Activated B cell treated with CpG ODN at 0.5 μM for 24 hours (primary cell): ENCODE results near the gene SEC61A2. TPM values are rescaled to one million over a fixed set of nuclear protein-coding genes. Genes with fewer than 3 reads are reported as not detected.

Experiments used
- ATAC-seq: fragments of 200-7000 bp; cut with Tn5 transposase; one replicate; pipeline ENCODE4 v1.10.0; 2021; ENCODE audit warnings: low read depth, mild to moderate bottlenecking, moderate library complexity
- CTCF ChIA-PET: fragments of 350-600 bp; sonication (Branson Sonifier 250); formaldehyde crosslinking; loops from one replicate; lab custom pipeline; 2021; ENCODE audit warnings: antibody characterized with exemption; lab: Charles Lee
- POLR2A ChIA-PET: fragments of 350-600 bp; sonication (Branson Sonifier 250); formaldehyde crosslinking; loops from one replicate; lab custom pipeline; 2021; ENCODE audit warnings: antibody characterized with exemption; lab: Charles Lee
- DNase-seq: peaks from one replicate; pipeline ENCODE4 v3.0.0; 2022
- H3K27ac Mint-ChIP-seq: one replicate; pipeline ENCODE4 v1.8.0; 2020; ENCODE audit warnings: mixed read lengths
- H3K27me3 Mint-ChIP-seq: one replicate; pipeline ENCODE4 v1.8.0; 2021; ENCODE audit warnings: mixed read lengths
- H3K36me3 Mint-ChIP-seq: one replicate; pipeline ENCODE4 v1.8.0; 2021; ENCODE audit warnings: low read depth, mixed read lengths
- H3K4me1 Mint-ChIP-seq: one replicate; pipeline ENCODE4 v1.8.0; 2021; ENCODE audit warnings: mixed read lengths
- H3K4me3 Mint-ChIP-seq: one replicate; pipeline ENCODE4 v1.8.0; 2020; ENCODE audit warnings: mild to moderate bottlenecking, mixed read lengths
- H3K9me3 Mint-ChIP-seq: one replicate; pipeline ENCODE4 v1.8.0; 2020; ENCODE audit warnings: mixed read lengths
- intact Hi-C: fragments of 100-400 bp; cut with micrococcal nuclease; formaldehyde crosslinking; loops from one replicate; pipeline ENCODE4 v1.15.1; 2024
- total RNA-seq: library from RNA; stranded (reverse); gene quantifications from 2 replicates; pipeline ENCODE4 v1.2.3, GENCODE V29; 2022
- TF ChIP-seq, protein P1 (sequence below): fragments of 200-600 bp; IDR thresholded peaks from one replicate; pipeline ENCODE4 v1.8.0; 2022; ENCODE audit warnings: antibody characterized with exemption, mild to moderate bottlenecking

SEC61A2 gene
- total RNA-seq, result 13.3 and 20.8 TPM in 2 replicates

GRCh38 chr10:12129222-12130111 is at the start of gene SEC61A2:
SEC61A2 (plus strand) TSS chr10:12129677; CDS start chr10:12129788, 111 bp downstream.
- Mint-ChIP-seq H3K27ac (peak within 1 kb of the TSS; percentile 88), H3K4me1 (peaks cover 15% of the 10 kb centered on the region), H3K9me3 (no peaks in the 10 kb centered on the region), H3K36me3 (peaks cover 13% of the 10 kb centered on the region), H3K27me3 (no peaks in the 10 kb centered on the region), H3K4me3 (peak within 1 kb of the TSS; percentile 90)
- ChIA-PET CTCF (interaction anchor here (1.2 kb wide), 2 partner anchors 8 to 87 kb away, joined by 3 to 6 read pairs; partner anchors contain the start of gene UPF2), POLR2A (interaction anchor here (0.6 to 4.2 kb wide), 11 partner anchors 17 to 135 kb away, joined by 3 to 39 read pairs (median 4); partner anchors contain the start of genes CDC123, DHTKD1, NUDT5 and UPF2)
- TF ChIP-seq, protein P1, sequence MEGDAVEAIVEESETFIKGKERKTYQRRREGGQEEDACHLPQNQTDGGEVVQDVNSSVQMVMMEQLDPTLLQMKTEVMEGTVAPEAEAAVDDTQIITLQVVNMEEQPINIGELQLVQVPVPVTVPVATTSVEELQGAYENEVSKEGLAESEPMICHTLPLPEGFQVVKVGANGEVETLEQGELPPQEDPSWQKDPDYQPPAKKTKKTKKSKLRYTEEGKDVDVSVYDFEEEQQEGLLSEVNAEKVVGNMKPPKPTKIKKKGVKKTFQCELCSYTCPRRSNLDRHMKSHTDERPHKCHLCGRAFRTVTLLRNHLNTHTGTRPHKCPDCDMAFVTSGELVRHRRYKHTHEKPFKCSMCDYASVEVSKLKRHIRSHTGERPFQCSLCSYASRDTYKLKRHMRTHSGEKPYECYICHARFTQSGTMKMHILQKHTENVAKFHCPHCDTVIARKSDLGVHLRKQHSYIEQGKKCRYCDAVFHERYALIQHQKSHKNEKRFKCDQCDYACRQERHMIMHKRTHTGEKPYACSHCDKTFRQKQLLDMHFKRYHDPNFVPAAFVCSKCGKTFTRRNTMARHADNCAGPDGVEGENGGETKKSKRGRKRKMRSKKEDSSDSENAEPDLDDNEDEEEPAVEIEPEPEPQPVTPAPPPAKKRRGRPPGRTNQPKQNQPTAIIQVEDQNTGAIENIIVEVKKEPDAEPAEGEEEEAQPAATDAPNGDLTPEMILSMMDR, result no peak
- intact Hi-C loops, result loop anchor here (1.0 to 5.0 kb wide), 9 partner anchors 7 to 773 kb away; partner anchors contain the start of genes DHTKD1 and NUDT5
- DNase-seq, result peak; percentile 100
- peak; percentile 89 for ATAC-seq

GRCh38 chr10:12081470-12081869 is 48.0 kb upstream of the SEC61A2 start:
- TF ChIP-seq, protein P1, result no peak
- Mint-ChIP-seq H3K4me1 (peaks cover 52% of the 10 kb centered on the region), H3K36me3 (peaks cover 54% of the 10 kb centered on the region), H3K27me3 (no peaks in the 10 kb centered on the region), H3K4me3 (no peak overlapping the region), H3K9me3 (no peaks in the 10 kb centered on the region), H3K27ac (no peak overlapping the region)
- intact Hi-C loops, result no loop called here
- CTCF ChIA-PET, result interaction anchor here (1.1 kb wide), 1 partner anchor 87 kb away, joined by 3 read pairs; no protein-coding TSS in a partner anchor
- POLR2A ChIA-PET, result interaction anchor here (0.6 to 14.8 kb wide), 4 partner anchors 30 to 55 kb away, joined by 4 to 277 read pairs (median 8); partner anchors contain the start of gene UPF2
- no peak for DNase-seq
- ATAC-seq, result no peak

DNA sequence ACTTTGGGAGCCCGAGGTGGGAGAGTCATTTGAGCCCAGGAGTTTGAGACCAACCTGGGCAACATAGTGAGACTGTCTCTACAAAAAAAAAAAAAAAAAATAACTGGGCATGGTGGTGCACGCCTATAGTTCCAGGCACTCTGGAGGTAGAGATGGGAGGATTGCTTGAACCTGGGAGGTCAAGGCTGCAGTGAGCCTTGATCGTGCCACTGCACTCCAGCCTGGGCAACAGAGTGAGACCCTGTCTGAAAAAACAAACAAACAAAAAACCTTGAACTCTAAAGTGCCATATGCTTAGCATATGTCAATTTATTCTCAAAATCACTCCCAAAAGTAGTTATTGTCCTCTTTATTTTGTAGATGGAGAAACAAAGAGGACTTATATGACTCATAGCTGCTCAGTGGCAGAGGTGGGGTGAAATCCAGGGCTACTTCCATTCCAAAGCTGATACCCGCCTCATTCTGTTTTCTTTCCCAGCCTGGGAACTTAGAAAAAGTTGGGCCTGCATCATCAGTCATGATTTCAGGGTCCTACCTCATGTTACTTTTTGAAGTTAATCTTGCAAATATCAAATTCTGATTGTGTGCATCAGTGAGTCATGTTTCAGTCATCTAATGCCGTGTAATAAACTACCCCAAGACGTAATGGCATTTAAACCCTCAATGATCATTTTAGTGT is 47.5 kb upstream of the SEC61A2 start:
- ATAC-seq (no peak), DNase-seq (no peak)
- no peak overlapping the region for H3K4me3 Mint-ChIP-seq
- TF ChIP-seq, protein P1, result no peak
- peaks cover 50% of the 10 kb centered on the region for H3K4me1 Mint-ChIP-seq
- peaks cover 59% of the 10 kb centered on the region for H3K36me3 Mint-ChIP-seq
- CTCF ChIA-PET, result no interaction called here
- POLR2A ChIA-PET, result interaction anchor here (0.7 to 1.9 kb wide), 4 partner anchors 11 to 56 kb away, joined by 4 to 12 read pairs (median 8); partner anchors contain the start of gene UPF2
- no peak overlapping the region for H3K27ac Mint-ChIP-seq
- intact Hi-C loops, result no loop called here
- no peaks in the 10 kb centered on the region for H3K9me3 Mint-ChIP-seq
- H3K27me3 Mint-ChIP-seq, result no peaks in the 10 kb centered on the region

- TF ChIP-seq, protein P1, result no peak
- Mint-ChIP-seq H3K27me3 (no peaks in the 10 kb centered on the region), H3K4me3 (no peak overlapping the region), H3K4me1 (peaks cover 5% of the 10 kb centered on the region), H3K36me3 (peaks cover 82% of the 10 kb centered on the region), H3K27ac (no peak overlapping the region), H3K9me3 (no peaks in the 10 kb centered on the region)
- ATAC-seq (no peak), DNase-seq (no peak)
- ChIA-PET CTCF (no interaction called here), POLR2A (no interaction called here)
- intact Hi-C loops, result no loop called here
These were observed 40.6 kb upstream of the SEC61A2 start for GRCh38 chr10:12088919-12089318.
